AG09309 (cell line): ENCODE data around the gene FBXL4.

Experiments
- DNase-seq: peaks from one replicate; pipeline ENCODE4 v3.0.0-alpha.2; 2010; ENCODE audit warnings: low read depth
- H3K4me3 ChIP-seq: 2 replicates; pipeline ENCODE4 v1.5.1; 2011; ENCODE audit warnings: mild to moderate bottlenecking, low read depth, low read length, moderate library complexity; ENCODE audit not compliant: control insufficient read depth
- CTCF ChIP-seq: IDR thresholded peaks from 2 replicates; pipeline ENCODE4 v1.5.1; 2011; ENCODE audit warnings: mild to moderate bottlenecking, low read depth, low read length, inconsistent platforms; ENCODE audit not compliant: insufficient read depth, control insufficient read depth; ENCODE audit errors: missing control alignments

The FBXL4 gene

DNA sequence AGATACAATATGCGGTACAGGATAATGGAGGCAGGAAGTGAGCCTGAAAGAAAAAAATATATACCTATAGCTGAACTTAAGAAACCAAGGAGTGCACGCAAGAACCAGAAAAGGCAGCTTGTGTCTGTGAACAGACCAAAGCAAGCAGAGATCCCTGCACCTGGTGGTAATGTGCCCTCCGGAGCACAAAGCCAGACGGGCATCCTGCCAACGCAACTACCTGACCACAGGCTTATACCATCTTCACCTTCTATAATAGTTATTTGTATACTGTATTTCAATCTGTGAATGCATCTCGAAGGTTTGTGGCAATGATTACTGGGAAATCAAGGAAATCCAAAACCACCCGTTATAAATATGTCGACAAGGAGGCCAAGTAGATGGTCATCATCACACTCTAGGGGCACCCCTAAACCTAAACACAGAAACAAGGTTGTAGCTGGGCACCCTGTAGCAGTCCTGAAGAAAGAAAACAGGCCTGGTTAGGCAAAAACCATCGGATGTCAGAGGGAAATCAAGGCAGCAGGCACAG, 801 bp downstream of the FBXL4 start:
- DNase-seq: no peak
- H3K4me3 ChIP-seq: peak overlapping the region; percentile 70
- no peak for TF ChIP-seq CTCF

GRCh38 chr6:98946266-98946878, 1.4 kb downstream of the FBXL4 start:
- H3K4me3 ChIP-seq: peak overlapping the region; percentile 70
- no peak for TF ChIP-seq CTCF
- no peak for DNase-seq

GRCh38 chr6:98945311-98946115, 2.2 kb downstream of the FBXL4 start:
- TF ChIP-seq CTCF: no peak
- no peak overlapping the region for H3K4me3 ChIP-seq
- no peak for DNase-seq

DNA sequence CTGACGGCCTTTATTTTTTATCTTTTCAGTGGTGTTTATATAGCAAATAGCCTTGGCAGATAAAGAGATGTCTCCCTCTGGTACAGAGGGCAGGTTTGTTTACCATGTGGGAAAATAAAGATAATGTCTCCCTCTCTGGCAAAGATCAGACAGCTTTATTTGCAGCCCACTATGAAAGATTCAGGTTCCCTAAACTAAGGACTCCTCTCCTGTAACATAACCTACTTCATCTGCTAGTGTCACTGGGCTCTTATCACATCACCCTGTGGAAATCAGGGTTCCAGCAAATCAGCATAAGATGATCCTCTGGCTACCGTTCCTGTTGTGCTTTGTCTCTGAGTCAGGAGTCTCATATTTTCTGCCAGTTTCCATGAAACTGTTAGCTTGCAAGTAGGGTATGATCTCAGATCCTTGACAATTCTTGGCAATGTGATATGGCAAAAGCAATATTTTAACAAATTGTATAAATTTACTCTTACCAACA, 3.1 kb downstream of the FBXL4 start:
- TF ChIP-seq CTCF: no peak
- no peak for DNase-seq
- H3K4me3 ChIP-seq: no peak overlapping the region

GRCh38 chr6:98944168-98944567, 3.6 kb downstream of the FBXL4 start:
- no peak for DNase-seq

GRCh38 chr6:98942263-98942803, 5.4 kb downstream of the FBXL4 start:
- TF ChIP-seq CTCF: no peak
- no peak for DNase-seq
- no peak overlapping the region for H3K4me3 ChIP-seq

More at GRCh38 chr6:98944168-98944567, 3.6 kb downstream of the FBXL4 start:
- H3K4me3 ChIP-seq: no peak overlapping the region
- TF ChIP-seq CTCF: no peak
